ENCODE results near the gene UCN2. TPM values are rescaled to one million over a fixed set of nuclear protein-coding genes. Genes with fewer than 3 reads are reported as not detected.

UCN2 gene
- total RNA-seq, 1 donor from 2014 or later = 0.77 TPM

GRCh38 chr3:48516571-48516970, 47.0 kb downstream of the UCN2 start:
- H3K27ac Mint-ChIP-seq (ENCODE audit: unreplicated experiment) = no peak overlapping the region
- no peaks in the 10 kb centered on the region for H3K4me1 Mint-ChIP-seq (ENCODE audit: unreplicated experiment)
- no peaks in the 10 kb centered on the region for H3K9me3 Mint-ChIP-seq (ENCODE audit: unreplicated experiment)
- no peak for DNase-seq (ENCODE audit: low spot score)
- peaks cover 10% of the 10 kb centered on the region for H3K27me3 Mint-ChIP-seq (ENCODE audit: unreplicated experiment)
- H3K4me3 Mint-ChIP-seq (ENCODE audit: unreplicated experiment) = no peak overlapping the region
- TF ChIP-seq, protein P1, sequence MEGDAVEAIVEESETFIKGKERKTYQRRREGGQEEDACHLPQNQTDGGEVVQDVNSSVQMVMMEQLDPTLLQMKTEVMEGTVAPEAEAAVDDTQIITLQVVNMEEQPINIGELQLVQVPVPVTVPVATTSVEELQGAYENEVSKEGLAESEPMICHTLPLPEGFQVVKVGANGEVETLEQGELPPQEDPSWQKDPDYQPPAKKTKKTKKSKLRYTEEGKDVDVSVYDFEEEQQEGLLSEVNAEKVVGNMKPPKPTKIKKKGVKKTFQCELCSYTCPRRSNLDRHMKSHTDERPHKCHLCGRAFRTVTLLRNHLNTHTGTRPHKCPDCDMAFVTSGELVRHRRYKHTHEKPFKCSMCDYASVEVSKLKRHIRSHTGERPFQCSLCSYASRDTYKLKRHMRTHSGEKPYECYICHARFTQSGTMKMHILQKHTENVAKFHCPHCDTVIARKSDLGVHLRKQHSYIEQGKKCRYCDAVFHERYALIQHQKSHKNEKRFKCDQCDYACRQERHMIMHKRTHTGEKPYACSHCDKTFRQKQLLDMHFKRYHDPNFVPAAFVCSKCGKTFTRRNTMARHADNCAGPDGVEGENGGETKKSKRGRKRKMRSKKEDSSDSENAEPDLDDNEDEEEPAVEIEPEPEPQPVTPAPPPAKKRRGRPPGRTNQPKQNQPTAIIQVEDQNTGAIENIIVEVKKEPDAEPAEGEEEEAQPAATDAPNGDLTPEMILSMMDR (IDR thresholded peaks at IDR 0.05; ENCODE audit: unreplicated experiment) = no peak
- H3K36me3 Mint-ChIP-seq (ENCODE audit: low read depth, unreplicated experiment) = no peaks in the 10 kb centered on the region

- TF ChIP-seq, protein P1 (IDR thresholded peaks at IDR 0.05; ENCODE audit: unreplicated experiment) = no peak
Observed at GRCh38 chr3:48514431-48515227, 49.0 kb downstream of the UCN2 start.

More at GRCh38 chr3:48514431-48515227, 49.0 kb downstream of the UCN2 start:
- Mint-ChIP-seq H3K36me3 (ENCODE audit: low read depth, unreplicated experiment) (no peaks in the 10 kb centered on the region), H3K27ac (ENCODE audit: unreplicated experiment) (no peak overlapping the region), H3K27me3 (ENCODE audit: unreplicated experiment) (peaks cover 10% of the 10 kb centered on the region), H3K4me3 (ENCODE audit: unreplicated experiment) (no peak overlapping the region), H3K4me1 (ENCODE audit: unreplicated experiment) (no peaks in the 10 kb centered on the region), H3K9me3 (ENCODE audit: unreplicated experiment) (no peaks in the 10 kb centered on the region)
- no peak for DNase-seq (ENCODE audit: low spot score)

Small RNA genes within 50 kb of the gene (microRNA-seq; reads per million reads assigned to microRNA genes)
- gene MIR6823 (ENCODE audit: unreplicated experiment) (0.21 reads per million), gene MIR711 (ENCODE audit: unreplicated experiment) (not detected)

Other genes starting within 250 kb of the UCN2 start
- gene SPINK8, start 230.1 kb downstream of the UCN2 start, total RNA-seq (ENCODE audit: unreplicated experiment) = not detected
- not detected for gene FBXW12, start 191.6 kb downstream of the UCN2 start, total RNA-seq (ENCODE audit: unreplicated experiment)
- 68.7 TPM for gene PLXNB1, start 133.7 kb downstream of the UCN2 start, total RNA-seq (ENCODE audit: unreplicated experiment)
- gene CCDC51, start 123.7 kb downstream of the UCN2 start, total RNA-seq (ENCODE audit: unreplicated experiment) = 11.8 TPM
- 326 TPM for gene TMA7, start 123.5 kb downstream of the UCN2 start, total RNA-seq (ENCODE audit: unreplicated experiment)
- 11.2 TPM for gene ATRIP, start 117.0 kb downstream of the UCN2 start, total RNA-seq (ENCODE audit: unreplicated experiment)
- 283 TPM for gene SHISA5, start 59.6 kb downstream of the UCN2 start, total RNA-seq (ENCODE audit: unreplicated experiment)
- 11.5 TPM for gene PFKFB4, start 7.0 kb downstream of the UCN2 start, total RNA-seq (ENCODE audit: unreplicated experiment)
- 5.2 TPM for gene COL7A1, start 31.5 kb upstream of the UCN2 start, total RNA-seq (ENCODE audit: unreplicated experiment)
- 165 TPM for gene UQCRC1, start 45.9 kb upstream of the UCN2 start, total RNA-seq (ENCODE audit: unreplicated experiment)
- 0.44 TPM for gene TMEM89, start 58.0 kb upstream of the UCN2 start, total RNA-seq (ENCODE audit: unreplicated experiment)
- gene SLC26A6, start 71.7 kb upstream of the UCN2 start, total RNA-seq (ENCODE audit: unreplicated experiment) = 76.1 TPM
- gene CELSR3, start 99.1 kb upstream of the UCN2 start, total RNA-seq (ENCODE audit: unreplicated experiment) = 7.6 TPM
- 34.1 TPM for gene NCKIPSD, start 122.1 kb upstream of the UCN2 start, total RNA-seq (ENCODE audit: unreplicated experiment)
- gene IP6K2, start 153.4 kb upstream of the UCN2 start, total RNA-seq (ENCODE audit: unreplicated experiment) = 87.9 TPM